Activated CD4-positive, alpha-beta T cell treated with anti-CD3 and anti-CD28 coated beads, Interleukin-2, amount 50 U/mL, for 4 hours (primary cell): Measurements from ENCODE around the gene NFAT5.
"Not testable (repeated sequence)": the region's sequence is repeated elsewhere in the genome, so short reads cannot be mapped to it uniquely, and the experiment has no call there.

Experiments used
- DNase-seq, 2 experiments: peaks; one replicate each; pipeline ENCODE4 v3.0.0-alpha.2; 2020

The NFAT5 gene

GRCh38 chr16:69643997-69644396, 78.2 kb downstream of the NFAT5 start:
- not testable (repeated sequence) for DNase-seq

DNA sequence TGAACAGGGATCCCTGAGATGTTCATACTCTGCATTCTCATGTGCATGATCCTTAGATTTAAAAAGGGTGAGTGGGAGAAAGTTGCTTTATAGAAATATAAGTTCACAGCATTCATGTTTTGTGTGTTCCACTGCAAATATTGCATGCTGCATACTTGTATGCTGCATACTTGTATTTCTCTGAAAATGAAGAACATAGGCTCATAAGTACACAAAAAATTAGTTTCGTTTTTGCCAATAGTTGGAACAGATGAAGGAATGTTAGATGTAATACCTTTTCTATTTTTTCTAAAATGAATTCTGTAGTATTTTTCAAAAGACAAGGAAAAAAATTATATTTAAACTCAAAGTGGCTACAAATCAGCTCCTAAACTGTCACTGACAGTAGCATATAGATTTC, 79.0 kb downstream of the NFAT5 start:
- no peak for DNase-seq

DNA sequence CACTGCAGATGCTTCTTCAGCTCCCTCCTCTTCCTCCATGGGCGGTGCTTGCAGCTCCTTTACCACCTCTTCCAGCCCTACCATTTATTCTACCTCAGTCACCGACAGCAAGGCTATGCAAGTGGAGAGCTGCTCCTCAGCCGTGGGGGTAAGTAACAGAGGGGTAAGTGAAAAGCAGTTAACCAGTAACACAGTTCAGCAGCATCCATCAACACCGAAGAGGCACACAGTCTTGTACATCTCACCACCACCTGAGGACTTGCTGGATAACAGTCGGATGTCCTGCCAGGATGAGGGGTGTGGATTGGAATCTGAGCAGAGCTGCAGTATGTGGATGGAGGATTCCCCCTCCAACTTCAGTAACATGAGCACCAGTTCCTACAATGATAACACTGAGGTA, 81.3 kb downstream of the NFAT5 start:
- no peak for DNase-seq

DNA sequence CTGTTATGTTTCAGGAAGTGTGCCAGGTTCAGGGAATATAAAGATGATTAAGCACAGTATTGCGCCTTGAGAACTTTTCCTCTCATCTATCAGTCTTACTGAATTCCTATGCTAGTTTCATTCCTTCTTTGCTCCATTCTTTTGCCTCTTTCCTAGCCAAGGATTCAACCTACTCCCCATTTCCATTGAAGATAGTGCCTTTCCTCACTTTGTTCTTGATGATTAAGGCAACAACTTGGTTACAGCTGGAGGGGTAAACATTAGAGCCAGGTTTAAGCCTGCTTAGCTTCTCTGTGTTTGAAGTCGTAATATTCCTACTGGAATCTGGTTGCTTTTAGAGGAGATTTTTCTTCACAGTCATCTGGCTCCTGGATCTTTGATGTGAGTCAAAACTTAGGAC, 85.5 kb downstream of the NFAT5 start:
- no peak for DNase-seq

- no peak for DNase-seq
Measured at GRCh38 chr16:69654280-69654931, 88.6 kb downstream of the NFAT5 start.

- DNase-seq: no peak
Measured at GRCh38 chr16:69660166-69660565, 94.4 kb downstream of the NFAT5 start.

DNA sequence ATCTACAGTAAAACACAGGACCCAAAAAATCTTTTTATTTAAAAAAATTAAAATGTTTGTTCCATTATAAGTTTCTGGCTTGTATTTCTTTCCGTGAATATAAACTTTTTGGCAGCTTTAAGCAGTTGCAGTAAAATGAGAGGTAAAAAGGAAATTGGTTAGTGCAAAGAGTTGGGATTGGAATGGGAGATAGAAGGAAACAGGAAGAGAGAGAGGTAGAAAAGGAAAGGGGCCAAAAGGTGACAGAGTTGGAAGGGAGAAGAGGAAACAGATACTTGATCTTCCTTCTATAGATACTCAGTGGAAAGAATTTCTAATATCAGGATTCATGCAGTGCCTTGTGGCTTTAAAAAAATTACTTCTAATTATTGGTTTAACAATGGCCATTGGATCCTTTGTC, 97.1 kb downstream of the NFAT5 start:
- DNase-seq: no peak

DNA sequence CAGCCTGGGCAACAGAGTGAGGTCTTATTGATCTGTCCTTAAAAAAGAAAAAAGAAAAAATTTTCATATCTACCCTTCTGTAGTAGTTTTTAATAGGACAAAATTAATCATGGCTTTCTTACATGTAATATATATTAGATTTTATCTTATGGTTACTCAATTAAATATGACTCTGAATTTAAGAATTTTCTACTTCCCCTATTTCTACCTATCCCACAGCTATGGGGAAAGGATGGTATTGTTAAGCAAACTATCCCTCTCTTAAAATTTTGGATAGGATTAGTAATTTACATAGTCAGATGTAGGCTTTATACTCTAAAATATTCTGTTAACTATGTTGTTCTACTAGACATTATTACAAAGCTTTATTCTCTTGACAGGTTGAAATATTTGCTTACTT, 98.1 kb downstream of the NFAT5 start:
- no peak for DNase-seq

- DNase-seq: no peak
Measured at GRCh38 chr16:69669577-69669976, 103.8 kb downstream of the NFAT5 start.

DNA sequence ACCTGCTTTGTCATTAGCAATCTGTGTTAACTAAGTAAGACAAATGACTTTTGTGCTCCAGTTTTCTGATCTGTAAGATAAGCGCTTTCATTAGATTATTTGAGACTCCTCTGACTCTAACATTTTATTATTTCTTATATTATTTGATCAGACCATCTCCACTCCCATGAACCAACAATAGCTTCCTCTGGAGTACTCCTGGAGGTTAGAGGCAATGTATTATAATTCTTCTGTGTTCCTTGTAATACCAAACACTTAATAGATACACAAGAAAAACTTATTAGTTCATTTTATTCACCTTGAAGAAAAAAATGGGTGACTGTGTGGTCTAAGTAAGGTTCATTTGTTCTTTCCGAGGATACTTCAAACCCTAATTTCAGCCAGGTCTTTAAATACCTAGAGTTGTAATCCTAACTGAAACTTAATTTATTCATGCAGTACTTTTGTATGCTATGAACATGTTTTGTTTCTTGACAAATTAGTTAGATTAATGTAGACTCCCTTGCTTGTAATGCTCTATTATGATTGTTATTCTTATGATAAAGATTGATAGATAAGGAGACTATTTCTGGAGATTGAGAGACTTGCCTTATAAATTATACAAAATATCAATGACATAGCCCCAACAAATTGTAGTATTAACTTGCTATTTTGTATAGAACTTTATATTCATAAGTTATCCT, 106.7 kb downstream of the NFAT5 start:
- DNase-seq: no peak

DNA sequence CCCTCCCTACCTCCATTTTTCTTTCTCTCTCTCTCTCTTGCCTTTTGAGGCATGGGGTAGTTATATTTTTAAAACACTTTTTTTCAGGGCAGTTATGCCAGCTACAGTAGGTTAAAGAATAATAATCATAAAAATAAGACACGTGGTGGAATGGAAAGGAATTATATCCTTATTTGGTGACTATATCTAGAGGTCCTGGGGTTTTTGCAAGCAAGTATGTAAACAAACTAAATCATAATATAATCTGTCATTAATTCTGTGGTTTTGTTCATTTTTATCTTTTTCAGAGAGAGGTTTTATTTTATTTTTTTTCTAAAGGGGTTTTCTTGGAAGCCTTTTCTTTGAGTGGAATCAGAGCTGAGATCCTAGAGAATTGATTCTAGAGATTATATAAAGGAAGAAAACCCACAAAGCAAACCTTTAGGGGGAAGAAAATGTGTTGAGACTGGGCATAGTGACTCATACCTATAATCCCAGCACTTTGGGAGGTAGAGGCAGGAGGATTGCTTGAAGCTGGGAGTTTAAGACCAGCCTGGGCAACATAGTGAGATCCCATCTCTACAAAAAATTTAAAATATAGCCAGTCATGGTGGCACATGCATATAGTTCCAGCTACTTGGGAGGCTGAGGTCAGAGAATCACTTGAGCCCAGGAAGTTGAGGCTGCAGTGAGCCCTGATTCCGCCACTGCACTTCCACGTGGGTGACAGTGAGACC, 107.4 kb downstream of the NFAT5 start:
- DNase-seq: no peak

DNA sequence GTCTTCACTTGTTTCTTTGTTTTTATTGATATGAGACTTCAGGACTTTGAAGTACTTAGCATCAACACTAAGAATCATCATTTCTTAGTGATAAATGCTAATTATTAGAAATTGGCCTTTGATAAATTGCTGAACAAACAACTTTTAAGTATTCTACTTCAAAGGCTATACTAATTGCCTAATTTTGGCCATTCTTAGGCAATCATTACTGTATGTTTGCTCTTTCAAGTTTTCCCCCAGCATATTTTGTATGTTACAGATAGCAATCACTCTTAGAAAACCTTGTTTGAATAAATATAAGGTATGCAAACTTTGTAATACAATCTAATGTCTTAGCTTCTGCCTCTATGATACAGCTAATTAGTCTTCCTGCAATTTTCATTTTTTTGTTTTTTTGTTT, 114.6 kb downstream of the NFAT5 start:
- no peak for DNase-seq

- DNase-seq: no peak
Measured at GRCh38 chr16:69688589-69688988, 122.8 kb downstream of the NFAT5 start.

DNA sequence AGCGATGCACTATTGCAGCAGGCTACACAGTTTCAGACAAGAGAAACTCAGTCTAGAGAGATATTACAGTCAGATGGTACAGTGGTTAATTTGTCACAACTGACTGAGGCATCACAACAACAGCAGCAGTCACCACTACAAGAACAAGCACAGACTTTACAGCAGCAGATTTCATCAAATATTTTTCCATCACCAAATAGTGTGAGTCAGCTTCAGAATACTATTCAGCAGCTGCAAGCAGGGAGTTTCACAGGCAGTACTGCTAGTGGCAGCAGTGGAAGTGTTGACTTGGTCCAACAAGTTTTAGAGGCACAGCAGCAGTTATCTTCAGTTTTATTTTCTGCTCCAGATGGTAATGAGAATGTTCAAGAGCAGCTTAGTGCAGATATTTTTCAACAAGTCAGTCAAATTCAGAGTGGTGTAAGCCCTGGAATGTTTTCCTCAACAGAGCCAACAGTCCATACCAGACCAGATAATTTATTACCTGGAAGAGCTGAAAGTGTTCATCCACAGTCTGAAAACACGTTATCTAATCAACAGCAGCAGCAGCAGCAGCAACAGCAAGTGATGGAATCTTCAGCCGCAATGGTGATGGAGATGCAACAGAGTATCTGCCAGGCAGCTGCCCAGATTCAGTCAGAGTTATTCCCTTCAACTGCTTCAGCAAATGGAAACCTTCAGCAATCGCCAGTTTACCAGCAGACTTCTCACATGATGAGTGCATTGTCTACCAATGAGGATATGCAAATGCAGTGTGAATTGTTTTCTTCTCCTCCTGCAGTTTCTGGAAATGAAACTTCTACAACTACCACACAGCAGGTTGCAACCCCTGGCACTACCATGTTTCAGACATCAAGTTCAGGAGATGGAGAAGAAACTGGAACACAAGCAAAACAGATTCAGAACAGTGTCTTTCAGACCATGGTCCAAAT, 126.5 kb downstream of the NFAT5 start:
- DNase-seq: no peak

- no peak for DNase-seq
Measured at GRCh38 chr16:69693916-69694315, 128.2 kb downstream of the NFAT5 start.

GRCh38 chr16:69698404-69698803, 132.6 kb downstream of the NFAT5 start:
- no peak for DNase-seq

DNA sequence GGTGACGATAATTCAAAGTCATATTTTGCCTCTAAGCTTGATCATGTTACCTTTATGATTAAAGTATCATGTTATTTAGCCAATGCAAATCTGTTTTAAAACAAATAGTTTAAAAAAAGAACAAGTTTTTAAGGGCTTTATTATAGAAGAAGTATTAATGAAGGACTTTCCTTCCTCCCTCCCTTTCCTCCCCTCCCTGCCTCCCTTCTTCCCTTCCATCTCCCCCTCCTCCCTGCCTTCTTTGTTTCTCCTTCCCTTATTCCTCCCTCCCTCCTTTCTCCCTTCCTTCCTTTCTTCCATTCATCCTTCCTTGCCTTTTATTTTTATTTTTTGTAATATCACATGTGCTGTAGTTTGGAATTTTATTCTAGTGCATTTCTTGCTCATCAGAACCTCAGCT, 134.1 kb downstream of the NFAT5 start:
- no peak for DNase-seq

- DNase-seq: no peak
Measured at GRCh38 chr16:69701452-69701851, 135.7 kb downstream of the NFAT5 start.

- no peak for DNase-seq
Measured at GRCh38 chr16:69701866-69702265, 136.1 kb downstream of the NFAT5 start.

DNA sequence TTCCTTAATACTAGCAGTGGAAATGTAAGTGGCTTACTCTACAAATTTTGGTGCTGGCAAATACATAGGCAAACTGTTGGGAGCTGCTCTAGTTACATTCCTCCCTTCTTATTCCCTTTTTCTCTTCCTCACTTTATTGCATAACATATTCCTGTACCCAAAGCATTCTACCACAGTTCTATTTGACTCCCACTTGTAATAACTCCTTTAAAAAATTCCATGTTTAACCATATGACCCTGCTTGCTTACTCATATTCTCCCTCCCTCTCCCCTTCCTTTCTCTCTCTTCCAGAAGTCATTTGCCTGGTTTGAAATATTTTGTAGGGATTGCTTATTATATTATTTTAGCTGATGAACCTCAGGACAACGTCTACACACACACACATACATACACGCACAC, 137.9 kb downstream of the NFAT5 start:
- no peak for DNase-seq

GRCh38 chr16:69706256-69706974, 140.6 kb downstream of the NFAT5 start:
- no peak for DNase-seq

DNA sequence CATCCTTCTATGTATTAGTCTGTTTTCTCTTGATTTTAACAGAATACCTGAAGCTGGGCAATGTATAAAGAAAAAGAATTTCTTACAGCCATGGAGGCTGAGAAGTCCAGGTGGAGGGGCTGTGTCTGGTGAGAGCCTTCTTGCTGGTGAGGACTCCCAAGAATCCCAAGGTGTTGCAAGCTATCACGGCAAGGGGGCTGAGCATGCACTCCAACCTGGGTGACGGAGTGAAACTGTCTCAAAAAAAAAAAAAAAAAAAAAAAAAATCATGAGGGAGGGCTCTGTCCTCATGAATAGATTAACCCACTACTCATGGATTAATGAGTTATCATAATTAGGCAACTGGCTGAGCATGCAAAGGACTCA, 141.2 kb downstream of the NFAT5 start:
- no peak for DNase-seq
